Loucy (cell line): ENCODE data around the gene GREB1L.

Experiments
- H2AFZ ChIP-seq: fragments of 200-600 bp; sonication (generic); 2 replicates; pipeline ENCODE4 v1.6.0; 2016; ENCODE audit warnings: antibody characterized with exemption, mild to moderate bottlenecking, low read length, moderate library complexity
- H3F3A ChIP-seq: fragments of 200-600 bp; 2 replicates; pipeline ENCODE4 v1.6.0; 2016; ENCODE audit warnings: antibody characterized with exemption, low read depth, mild to moderate bottlenecking
- H3K27me3 ChIP-seq: fragments of 200-600 bp; sonication (generic); 2 replicates; pipeline ENCODE4 v1.6.1; 2014; ENCODE audit warnings: low read length, mild to moderate bottlenecking; ENCODE audit not compliant: insufficient read depth, poor library complexity, severe bottlenecking
- H3K36me3 ChIP-seq: fragments of 200-600 bp; sonication (generic); 2 replicates; pipeline ENCODE4 v1.6.1; 2016; ENCODE audit warnings: low read length; ENCODE audit not compliant: insufficient read depth
- H3K4me1 ChIP-seq: fragments of 200-600 bp; sonication (generic); 2 replicates; pipeline ENCODE4 v1.5.1; 2014; ENCODE audit warnings: low read length, mild to moderate bottlenecking; ENCODE audit not compliant: insufficient read depth, poor library complexity, severe bottlenecking
- H3K4me2 ChIP-seq: fragments of 200-600 bp; sonication (generic); 2 replicates; pipeline ENCODE4 v1.6.0; 2014; ENCODE audit warnings: antibody characterized with exemption, low read length, low read depth, mild to moderate bottlenecking; ENCODE audit not compliant: poor library complexity, severe bottlenecking
- H3K4me3 ChIP-seq: fragments of 200-600 bp; sonication (generic); 2 replicates; pipeline ENCODE4 v1.5.1; 2014; ENCODE audit warnings: low read length, mild to moderate bottlenecking, mixed read lengths; ENCODE audit not compliant: poor library complexity, severe bottlenecking
- H3K79me2 ChIP-seq: fragments of 200-600 bp; sonication (generic); 2 replicates; pipeline ENCODE4 v1.6.1; 2014; ENCODE audit warnings: low read length; ENCODE audit not compliant: insufficient read depth
- H3K9ac ChIP-seq: fragments of 200-600 bp; sonication (generic); 2 replicates; pipeline ENCODE4 v1.6.0; 2014; ENCODE audit warnings: mild to moderate bottlenecking, low read depth, low read length, moderate library complexity; ENCODE audit not compliant: poor library complexity, severe bottlenecking
- H3K9me2 ChIP-seq: fragments of 200-600 bp; sonication (generic); replicated peaks from 2 replicates; pipeline ENCODE4 v1.6.1; 2016; ENCODE audit warnings: low read depth, low read length, mixed read lengths
- H3K9me3 ChIP-seq: fragments of 200-600 bp; sonication (generic); 2 replicates; pipeline ENCODE4 v1.6.1; 2014; ENCODE audit warnings: mild to moderate bottlenecking, antibody characterized with exemption, low read length, low read depth; ENCODE audit not compliant: insufficient read depth
- H4K20me1 ChIP-seq: fragments of 200-600 bp; sonication (generic); 2 replicates; pipeline ENCODE4 v1.6.0; 2014; ENCODE audit warnings: antibody characterized with exemption, low read length, mild to moderate bottlenecking; ENCODE audit not compliant: insufficient read depth, poor library complexity, severe bottlenecking
- CTCF ChIP-seq: fragments of 200-600 bp; sonication (generic); conservative IDR thresholded peaks from 2 replicates; pipeline ENCODE4 v1.5.1; 2014; ENCODE audit warnings: mild to moderate bottlenecking, antibody characterized with exemption, low read length
- EZH2phosphoT487 ChIP-seq: fragments of 200-600 bp; IDR thresholded peaks from 2 replicates; pipeline ENCODE4 v1.6.1; 2018; ENCODE audit warnings: antibody characterized with exemption, mild to moderate bottlenecking, moderate library complexity, borderline replicate concordance

Gene GREB1L

GRCh38 chr18:21265971-21266673 is 24.1 kb downstream of the GREB1L start:
- TF ChIP-seq EZH2phosphoT487 (no peak), CTCF (no peak)
- H3K36me3 ChIP-seq: no peaks in the 10 kb centered on the region
- no peak overlapping the region for H3K4me3 ChIP-seq
- H4K20me1 ChIP-seq: no peaks in the 10 kb centered on the region
- no peaks in the 10 kb centered on the region for H3K9me2 ChIP-seq
- H3K9me3 ChIP-seq: no peaks in the 10 kb centered on the region
- H2AFZ ChIP-seq: peak overlapping the region; percentile 65; the same call in 1 of the 2 replicates
- no peaks in the 10 kb centered on the region for H3K27me3 ChIP-seq
- H3K79me2 ChIP-seq: no peaks in the 10 kb centered on the region
- H3K4me2 ChIP-seq: peak overlapping the region; percentile 23
- no peak overlapping the region for H3K9ac ChIP-seq
- no peaks in the 10 kb centered on the region for H3F3A ChIP-seq
- H3K4me1 ChIP-seq: peaks cover 5% of the 10 kb centered on the region

- H4K20me1 ChIP-seq: no peaks in the 10 kb centered on the region
- H3K9ac ChIP-seq: no peak overlapping the region
- H2AFZ ChIP-seq: no peak overlapping the region
- H3K4me3 ChIP-seq: no peak overlapping the region
- H3K4me1 ChIP-seq: peaks cover 16% of the 10 kb centered on the region
- no peaks in the 10 kb centered on the region for H3K79me2 ChIP-seq
- H3K27me3 ChIP-seq: no peaks in the 10 kb centered on the region
- no peaks in the 10 kb centered on the region for H3K9me3 ChIP-seq
- H3K9me2 ChIP-seq: no peaks in the 10 kb centered on the region
- H3F3A ChIP-seq: no peaks in the 10 kb centered on the region
- TF ChIP-seq EZH2phosphoT487 (no peak), CTCF (no peak)
- H3K4me2 ChIP-seq: no peak overlapping the region
- H3K36me3 ChIP-seq: no peaks in the 10 kb centered on the region
These were observed 25.4 kb downstream of the GREB1L start for GRCh38 chr18:21267400-21267799.

GRCh38 chr18:21269349-21269748 is 27.3 kb downstream of the GREB1L start:
- Histone ChIP-seq H3K4me1 (peaks cover 24% of the 10 kb centered on the region), H2AFZ (no peak overlapping the region), H3K9ac (no peak overlapping the region), H3K27me3 (no peaks in the 10 kb centered on the region), H3K4me2 (no peak overlapping the region), H3K9me3 (no peaks in the 10 kb centered on the region), H4K20me1 (no peaks in the 10 kb centered on the region), H3K4me3 (no peak overlapping the region), H3F3A (no peaks in the 10 kb centered on the region), H3K36me3 (no peaks in the 10 kb centered on the region), H3K79me2 (no peaks in the 10 kb centered on the region), H3K9me2 (no peaks in the 10 kb centered on the region)
- TF ChIP-seq EZH2phosphoT487 (no peak), CTCF (no peak)
